GM12864 (cell line): ENCODE measurements around the gene GPR27.

Experiments
- DNase-seq: peaks from one replicate; pipeline ENCODE4 v3.0.0-alpha.2; 2011; ENCODE audit warnings: low read depth
- H3K4me3 ChIP-seq: 2 replicates; pipeline ENCODE4 v1.5.1; 2011; ENCODE audit warnings: mild to moderate bottlenecking, low read depth, low read length, control low read depth
- TF ChIP-seq, protein P1 (sequence below): IDR thresholded peaks from 2 replicates; pipeline ENCODE4 v1.5.1; 2011; ENCODE audit warnings: low read depth, mild to moderate bottlenecking, moderate library complexity, low read length, control low read depth, inconsistent platforms; ENCODE audit errors: missing control alignments

GPR27 gene

DNA sequence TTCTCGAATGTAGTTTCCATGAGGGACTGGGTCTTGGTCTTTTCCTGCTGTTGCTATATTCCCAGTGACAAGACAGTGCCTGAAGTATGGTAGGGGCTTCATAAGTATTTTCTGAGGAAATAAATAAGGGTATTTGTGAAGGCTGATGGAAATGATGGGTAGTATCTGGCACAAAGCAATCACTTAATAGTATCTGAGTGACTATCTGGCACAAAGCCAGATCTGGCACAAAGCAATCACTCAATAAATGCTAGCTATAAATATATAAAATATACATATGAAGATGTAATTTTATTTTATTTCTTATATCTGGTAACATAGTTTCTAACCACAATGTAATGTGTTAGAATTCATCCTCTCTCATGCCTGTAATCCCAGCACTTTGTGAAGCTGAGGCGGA, 52.0 kb downstream of the GPR27 start:
- TF ChIP-seq, protein P1, sequence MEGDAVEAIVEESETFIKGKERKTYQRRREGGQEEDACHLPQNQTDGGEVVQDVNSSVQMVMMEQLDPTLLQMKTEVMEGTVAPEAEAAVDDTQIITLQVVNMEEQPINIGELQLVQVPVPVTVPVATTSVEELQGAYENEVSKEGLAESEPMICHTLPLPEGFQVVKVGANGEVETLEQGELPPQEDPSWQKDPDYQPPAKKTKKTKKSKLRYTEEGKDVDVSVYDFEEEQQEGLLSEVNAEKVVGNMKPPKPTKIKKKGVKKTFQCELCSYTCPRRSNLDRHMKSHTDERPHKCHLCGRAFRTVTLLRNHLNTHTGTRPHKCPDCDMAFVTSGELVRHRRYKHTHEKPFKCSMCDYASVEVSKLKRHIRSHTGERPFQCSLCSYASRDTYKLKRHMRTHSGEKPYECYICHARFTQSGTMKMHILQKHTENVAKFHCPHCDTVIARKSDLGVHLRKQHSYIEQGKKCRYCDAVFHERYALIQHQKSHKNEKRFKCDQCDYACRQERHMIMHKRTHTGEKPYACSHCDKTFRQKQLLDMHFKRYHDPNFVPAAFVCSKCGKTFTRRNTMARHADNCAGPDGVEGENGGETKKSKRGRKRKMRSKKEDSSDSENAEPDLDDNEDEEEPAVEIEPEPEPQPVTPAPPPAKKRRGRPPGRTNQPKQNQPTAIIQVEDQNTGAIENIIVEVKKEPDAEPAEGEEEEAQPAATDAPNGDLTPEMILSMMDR = no peak
- no peak for DNase-seq
- H3K4me3 ChIP-seq = no peak overlapping the region
